Measurements from ENCODE around the gene CDH23.

Gene CDH23

GRCh38 chr10:71739358-71739900 lies 342.7 kb downstream of the CDH23 start:
- H3K27ac ChIP-seq: no peak overlapping the region

DNA sequence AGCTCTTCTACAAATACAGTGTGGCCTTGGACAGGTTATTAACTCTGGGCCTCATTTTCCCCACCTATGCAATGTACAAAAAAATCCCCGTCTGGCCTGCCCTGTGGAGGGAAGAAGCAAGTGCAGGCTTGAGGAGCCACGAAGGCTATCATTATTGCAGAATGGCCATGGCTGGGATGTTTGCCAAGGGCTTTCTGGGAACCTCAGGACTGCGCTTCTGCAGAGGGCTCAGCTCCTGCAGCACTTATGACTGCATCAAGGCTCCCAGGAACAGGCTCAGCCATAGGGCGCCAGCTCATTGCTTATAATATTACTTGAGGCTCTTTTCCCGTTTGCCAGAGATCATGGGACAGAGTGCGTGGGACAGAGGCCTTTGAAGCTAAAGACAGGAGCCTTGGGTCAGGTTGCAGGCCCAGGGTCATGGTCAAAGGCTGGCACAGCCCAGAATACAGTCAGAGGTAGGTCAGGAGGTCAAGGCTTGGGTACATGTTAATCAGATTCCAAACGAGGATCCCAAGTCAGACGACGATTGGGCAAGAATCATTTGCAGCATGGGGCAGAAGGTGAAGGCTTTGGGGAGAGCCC lies 343.4 kb downstream of the CDH23 start:
- no peak overlapping the region for H3K27ac ChIP-seq
- DNase-seq (ENCODE audit: low read depth, low spot score): no peak

More at GRCh38 chr10:71739358-71739900, 342.7 kb downstream of the CDH23 start:
- no peak for DNase-seq (ENCODE audit: low read depth, low spot score)

DNA sequence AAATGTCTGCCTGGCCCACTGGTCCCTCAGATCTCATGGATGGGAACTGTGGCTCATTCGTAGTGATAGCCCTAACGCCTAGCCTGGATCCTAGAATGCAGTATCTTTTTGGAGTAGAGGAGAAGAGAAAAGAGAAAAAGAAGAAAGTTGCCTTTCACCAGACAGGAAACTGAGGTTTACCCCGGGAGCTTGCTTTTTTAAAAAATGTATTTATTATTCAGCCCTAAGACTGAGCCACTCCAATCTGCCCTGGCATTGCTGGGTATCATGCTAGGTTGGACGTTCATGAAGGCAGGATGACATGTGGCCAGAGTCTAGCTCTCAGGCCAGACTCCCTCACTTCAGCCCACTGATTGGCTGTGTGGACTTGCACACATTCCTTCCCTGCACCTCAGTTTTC lies 344.3 kb downstream of the CDH23 start:
- DNase-seq (ENCODE audit: low read depth, low spot score): no peak
- no peak overlapping the region for H3K27ac ChIP-seq

DNA sequence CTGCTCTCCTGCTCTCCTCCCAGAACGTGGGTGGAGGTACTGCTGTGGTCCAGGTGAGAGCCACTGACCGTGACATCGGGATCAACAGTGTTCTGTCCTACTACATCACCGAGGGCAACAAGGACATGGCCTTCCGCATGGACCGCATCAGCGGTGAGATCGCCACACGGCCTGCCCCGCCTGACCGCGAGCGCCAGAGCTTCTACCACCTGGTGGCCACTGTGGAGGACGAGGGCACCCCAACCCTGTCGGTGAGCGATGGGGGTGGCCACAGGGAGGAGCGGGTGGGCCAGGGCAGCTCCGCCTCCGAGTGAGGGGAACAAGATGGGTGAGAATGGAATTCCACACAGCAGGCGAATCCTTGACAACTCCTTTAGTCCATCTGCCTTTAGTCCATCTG lies 345.0 kb downstream of the CDH23 start:
- DNase-seq (ENCODE audit: low read depth, low spot score): no peak
- no peak overlapping the region for H3K27ac ChIP-seq

DNA sequence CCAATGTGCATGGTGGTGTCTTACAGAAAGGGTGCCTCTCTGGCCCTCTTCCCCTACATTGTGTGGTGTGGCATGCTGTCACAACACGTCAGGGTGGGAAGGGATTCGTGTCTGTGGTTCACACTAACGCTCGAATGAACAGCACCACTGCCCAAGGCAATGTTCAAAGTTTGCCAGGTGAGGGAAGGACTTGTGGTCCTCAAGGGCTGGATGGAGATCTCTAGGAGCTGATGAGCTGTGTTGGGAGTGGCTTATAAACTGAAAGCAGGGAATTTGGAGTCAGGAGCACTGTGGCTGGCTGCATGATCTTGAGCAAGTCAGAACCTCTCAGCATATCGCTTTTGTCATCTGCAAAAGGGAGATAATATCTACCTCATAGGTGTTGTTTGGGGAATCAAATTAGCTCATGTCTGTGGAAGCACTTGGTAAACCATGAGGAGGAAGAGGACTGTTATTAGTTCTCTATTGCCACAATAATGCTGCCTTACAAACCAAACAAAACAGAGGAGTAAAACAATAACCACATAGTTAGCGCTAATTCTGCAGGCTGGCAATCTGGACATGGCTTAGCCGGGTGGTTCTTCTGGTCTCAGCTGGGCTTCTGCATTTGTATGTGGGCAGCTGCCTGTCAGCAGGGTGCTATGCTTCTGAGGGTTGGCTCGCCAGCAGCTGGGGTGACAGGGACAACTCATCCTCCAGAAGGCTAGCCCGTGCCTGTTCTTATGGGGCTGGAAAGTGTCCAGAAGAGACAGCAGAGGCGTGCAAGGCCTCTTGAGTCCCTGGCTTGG lies 345.8 kb downstream of the CDH23 start:
- no peak for DNase-seq (ENCODE audit: low read depth, low spot score)
- peak overlapping the region; percentile 10 for H3K27ac ChIP-seq

- H3K27ac ChIP-seq: peak overlapping the region; percentile 20
- DNase-seq (ENCODE audit: low read depth, low spot score): no peak
Observed at GRCh38 chr10:71743089-71743838, 346.5 kb downstream of the CDH23 start.

- DNase-seq (ENCODE audit: low read depth, low spot score): no peak
- peak overlapping the region; percentile 20 for H3K27ac ChIP-seq
Observed at GRCh38 chr10:71743866-71744265, 347.1 kb downstream of the CDH23 start.

DNA sequence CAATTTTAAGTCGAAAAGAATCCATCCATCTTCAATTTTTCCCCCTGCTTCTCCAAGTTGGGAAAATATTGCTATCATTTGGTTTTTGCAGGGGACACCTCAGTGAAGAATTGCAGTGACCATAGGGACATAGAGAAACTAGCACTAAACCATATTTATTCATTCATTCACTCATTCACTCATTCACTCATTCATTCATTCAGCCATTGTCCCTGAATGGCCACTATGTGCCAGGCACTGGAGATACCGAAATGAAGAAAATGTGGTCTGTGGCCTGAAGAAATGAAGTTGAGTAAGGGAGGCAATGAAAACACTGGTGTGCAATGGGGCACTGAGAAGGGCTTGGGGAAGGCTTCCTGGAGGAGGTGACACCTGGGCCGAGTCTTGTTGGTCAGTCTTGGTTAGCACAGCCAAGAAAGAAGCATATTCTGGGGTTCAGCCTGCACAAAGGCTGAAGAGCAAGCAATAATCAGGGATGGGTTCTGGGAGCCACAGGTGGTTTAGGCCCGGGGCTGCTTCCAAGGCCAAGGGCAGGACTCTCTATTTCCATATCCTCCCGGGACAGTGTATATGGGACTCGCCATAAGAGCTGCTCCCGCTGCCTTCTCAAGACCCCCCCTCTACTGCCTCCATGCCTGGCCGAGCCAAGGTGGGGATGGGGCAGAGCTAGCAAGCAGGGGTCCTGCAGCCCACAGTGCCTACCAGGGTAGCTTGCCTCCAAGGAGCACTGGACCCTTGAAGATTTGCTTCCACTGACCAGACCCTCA lies 348.4 kb downstream of the CDH23 start:
- no peak for DNase-seq (ENCODE audit: low read depth, low spot score)
- no peak overlapping the region for H3K27ac ChIP-seq

DNA sequence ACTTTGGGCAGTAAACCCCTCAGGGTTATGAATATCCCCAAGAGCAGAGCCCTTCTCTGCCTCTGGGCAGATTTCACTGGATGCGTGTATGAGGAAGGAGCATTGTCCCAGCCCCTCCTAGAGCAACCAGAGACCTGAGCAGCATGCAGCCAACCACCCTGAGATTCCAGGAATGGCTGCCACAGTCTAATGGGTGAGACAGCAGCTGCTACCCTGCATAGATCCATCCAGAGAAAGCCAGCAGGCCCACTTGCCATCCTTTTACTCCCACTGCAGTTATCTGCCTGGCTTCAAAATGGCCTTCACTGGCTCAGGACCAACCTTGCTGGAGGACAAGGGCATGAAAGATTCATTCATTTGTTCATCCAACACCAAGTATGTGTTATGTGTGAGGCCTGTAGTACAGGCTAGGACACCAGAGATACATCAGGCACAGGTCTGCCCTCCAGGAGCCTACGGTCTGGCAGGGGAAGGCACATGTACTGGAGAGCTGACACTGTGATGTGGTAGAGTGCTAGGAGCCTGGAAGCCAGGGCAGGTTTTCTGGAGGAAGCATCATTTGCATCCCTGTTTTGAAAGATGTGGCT lies 349.0 kb downstream of the CDH23 start:
- DNase-seq (ENCODE audit: low read depth, low spot score): no peak
- H3K27ac ChIP-seq: no peak overlapping the region

GRCh38 chr10:71746344-71747037 lies 349.8 kb downstream of the CDH23 start:
- no peak for DNase-seq (ENCODE audit: low read depth, low spot score)
- H3K27ac ChIP-seq: no peak overlapping the region

DNA sequence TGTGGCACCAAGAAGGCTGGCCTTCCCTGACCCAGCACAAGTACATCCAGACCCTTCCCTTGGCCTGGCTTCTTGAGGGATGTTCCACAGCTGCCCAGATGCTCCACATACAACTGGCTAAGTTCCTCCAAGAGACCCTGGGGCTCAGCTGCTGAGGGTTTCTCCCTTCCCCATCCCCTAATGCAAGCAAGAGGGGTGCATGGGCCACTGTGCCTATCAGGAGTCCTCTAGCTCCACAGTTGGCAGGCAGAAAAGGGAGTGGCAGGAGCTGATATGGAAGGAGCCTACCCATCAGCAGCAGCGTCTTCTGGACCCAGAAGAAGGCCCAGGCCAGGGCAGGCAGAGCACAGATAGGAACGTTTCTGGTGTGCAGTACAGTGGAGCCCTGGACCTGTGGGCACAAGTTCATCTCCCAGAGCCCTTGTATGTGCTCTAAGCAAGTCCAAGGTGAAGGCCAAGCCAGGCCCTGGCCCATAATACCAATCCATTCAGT lies 350.4 kb downstream of the CDH23 start:
- DNase-seq (ENCODE audit: low read depth, low spot score): no peak
- peak overlapping the region; percentile 13 for H3K27ac ChIP-seq

DNA sequence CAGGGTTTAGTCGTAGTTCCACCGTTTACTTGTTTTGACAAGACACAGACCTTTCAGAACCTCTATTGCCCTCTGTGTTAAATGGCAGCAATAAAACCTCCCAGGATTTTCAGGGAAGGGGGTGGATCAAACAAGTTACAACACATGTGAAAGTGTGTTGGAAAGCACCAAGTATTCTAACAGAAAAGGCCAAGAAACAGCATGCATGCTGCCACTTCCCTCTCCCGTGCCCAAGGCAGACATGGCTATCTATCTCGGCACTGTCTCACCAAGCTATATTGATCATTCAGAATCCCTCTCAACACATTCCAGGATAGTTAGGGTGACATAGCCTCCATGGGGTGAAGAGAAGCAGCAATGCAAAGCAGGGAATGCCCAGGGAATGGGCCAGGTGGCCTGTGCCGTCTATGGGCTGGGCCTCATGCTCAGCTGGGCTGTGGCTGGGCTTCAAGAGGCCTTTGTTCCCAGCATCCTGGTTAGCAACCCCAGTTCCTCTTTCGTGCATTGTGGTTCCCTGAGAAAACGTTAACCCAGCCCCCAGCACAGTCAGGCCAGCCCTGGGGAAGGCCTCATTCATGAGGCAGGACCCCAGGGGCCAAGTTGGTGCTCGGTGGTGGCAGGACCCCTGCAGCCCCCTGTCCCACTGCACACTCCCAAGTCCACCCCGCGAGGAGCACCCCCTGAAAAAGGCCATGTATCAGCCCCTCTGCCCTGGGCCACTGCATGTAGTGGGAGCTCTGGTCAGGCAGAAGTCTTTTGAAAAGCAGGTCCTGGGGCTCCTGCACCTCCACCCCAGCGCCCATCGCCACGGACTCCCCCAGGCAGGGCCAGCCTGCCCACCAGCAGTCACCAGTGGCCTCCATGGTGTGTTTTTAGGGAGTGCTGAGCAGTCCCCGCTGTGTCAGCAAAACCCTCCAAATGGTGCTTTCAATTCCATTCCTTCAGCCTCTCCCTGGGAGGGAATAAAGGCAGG lies 351.1 kb downstream of the CDH23 start:
- peak overlapping the region; percentile 13 for H3K27ac ChIP-seq
- no peak for DNase-seq (ENCODE audit: low read depth, low spot score)

DNA sequence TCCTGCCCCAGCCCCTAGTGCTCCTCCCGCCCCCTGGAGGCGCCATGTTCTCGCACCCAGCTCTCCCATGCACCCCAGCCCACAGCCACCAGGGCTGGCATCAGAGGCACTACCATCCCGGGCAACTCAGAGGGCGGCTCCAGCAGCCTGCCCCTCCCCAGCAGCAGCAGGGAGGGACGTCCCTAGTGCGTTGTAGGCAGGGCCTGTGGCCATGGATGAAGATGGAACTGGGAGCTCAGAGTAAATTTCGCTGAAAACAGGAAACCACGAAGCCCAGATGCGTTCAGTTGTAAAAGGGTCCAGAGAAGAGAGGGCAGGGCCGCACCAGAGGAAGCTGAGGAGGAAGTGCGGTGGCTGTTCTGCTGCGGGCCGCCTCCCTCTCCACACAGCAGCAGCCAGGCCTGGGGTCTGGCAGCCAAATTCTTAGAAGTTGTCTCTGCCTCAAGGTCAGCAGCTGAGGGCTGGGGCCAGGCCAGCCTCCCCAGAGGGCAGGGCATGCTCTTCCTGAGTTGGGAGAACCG lies 352.0 kb downstream of the CDH23 start:
- no peak overlapping the region for H3K27ac ChIP-seq
- DNase-seq (ENCODE audit: low read depth, low spot score): no peak

GRCh38 chr10:71749396-71749795 lies 352.7 kb downstream of the CDH23 start:
- no peak overlapping the region for H3K27ac ChIP-seq
- DNase-seq (ENCODE audit: low read depth, low spot score): no peak

- H3K27ac ChIP-seq: no peak overlapping the region
- no peak for DNase-seq (ENCODE audit: low read depth, low spot score)
Observed at GRCh38 chr10:71750124-71750841, 353.6 kb downstream of the CDH23 start.

DNA sequence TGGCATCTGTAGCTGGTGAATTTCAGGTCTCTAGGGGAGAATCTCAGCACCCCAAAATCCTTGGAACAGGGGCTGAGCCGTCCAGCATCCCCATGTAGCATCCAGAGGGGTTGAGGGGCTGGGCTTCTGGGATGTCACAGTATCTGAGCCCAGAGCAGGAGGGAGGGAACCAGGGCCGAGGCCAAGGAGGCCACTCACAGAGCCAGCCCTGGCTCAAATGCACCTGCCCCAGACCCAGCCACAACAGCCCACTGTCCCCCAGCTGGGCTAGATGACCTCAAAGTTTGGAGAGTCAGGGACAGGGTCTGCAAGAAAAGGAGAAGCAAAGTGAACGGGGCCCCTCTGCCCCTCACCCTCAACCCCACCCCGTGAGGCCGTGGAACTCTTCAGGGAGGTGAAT lies 354.3 kb downstream of the CDH23 start:
- no peak for DNase-seq (ENCODE audit: low read depth, low spot score)
- no peak overlapping the region for H3K27ac ChIP-seq
